SIG-M5 treated with dmso at 0.1 percent for 504 hours (cell line): Measurements from ENCODE around the gene SOHLH1.
A peak's percentile ranks its signal among the peaks of the same experiment; 100 is the strongest.

Source experiments
- DNase-seq: peaks from one replicate; lab custom pipeline; 2025; ENCODE audit not compliant: unreplicated experiment; lab: John Stamatoyannopoulos, UW

SOHLH1 gene

DNA sequence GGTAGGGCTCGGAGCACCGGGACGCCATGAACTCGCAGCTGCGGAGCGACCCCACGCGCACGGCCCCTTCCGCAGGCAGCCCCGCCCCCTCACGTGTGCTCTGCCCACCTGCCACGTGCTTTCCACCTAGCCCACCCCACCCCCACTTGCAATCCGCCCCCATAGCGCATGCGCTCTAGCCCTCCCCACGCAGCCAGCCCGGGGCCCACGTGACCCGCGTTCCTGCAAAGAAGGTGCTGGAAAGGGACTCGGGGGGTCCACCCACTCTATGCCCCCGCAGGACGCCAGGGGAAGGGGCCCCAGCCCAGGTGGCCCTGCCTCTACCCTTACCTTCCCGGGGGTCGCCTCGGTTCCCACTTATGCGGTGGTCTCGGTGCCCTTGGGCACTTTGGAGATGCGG is at the start of gene SOHLH1:
TSS of gene SOHLH1 (minus strand) at position 42 of the 400 bp plus-strand sequence. CDS start at position 28, 14 bp downstream.
- no peak for DNase-seq

- DNase-seq, result no peak
Observed at GRCh38 chr9:135748676-135749075, 49.4 kb upstream of the SOHLH1 start.

DNA sequence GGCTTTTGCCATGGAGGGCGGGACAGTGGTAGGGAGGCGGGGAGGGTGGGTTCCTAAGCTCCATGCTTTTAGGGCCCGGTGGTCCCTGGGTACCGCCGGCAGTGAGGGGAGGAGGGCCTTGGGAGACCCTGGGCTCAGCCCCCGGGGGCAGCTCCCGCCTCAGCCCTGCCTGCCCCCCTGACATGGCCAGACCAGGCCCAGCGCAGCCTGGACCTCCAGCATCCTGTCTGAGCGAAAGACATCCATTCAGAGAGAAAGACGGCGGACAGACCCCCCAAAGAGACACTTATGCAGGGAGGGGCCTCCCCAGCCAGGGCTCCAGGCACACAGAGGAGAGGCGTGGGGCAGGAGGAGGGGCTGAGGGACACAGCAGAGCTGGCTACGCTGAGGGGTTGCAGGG is 48.0 kb upstream of the SOHLH1 start:
- DNase-seq, result no peak

- no peak for DNase-seq
Observed at GRCh38 chr9:135746565-135746964, 47.3 kb upstream of the SOHLH1 start.

GRCh38 chr9:135745686-135746324 is 46.5 kb upstream of the SOHLH1 start:
- DNase-seq, result no peak

GRCh38 chr9:135745189-135745588 is 45.9 kb upstream of the SOHLH1 start:
- DNase-seq, result no peak

DNA sequence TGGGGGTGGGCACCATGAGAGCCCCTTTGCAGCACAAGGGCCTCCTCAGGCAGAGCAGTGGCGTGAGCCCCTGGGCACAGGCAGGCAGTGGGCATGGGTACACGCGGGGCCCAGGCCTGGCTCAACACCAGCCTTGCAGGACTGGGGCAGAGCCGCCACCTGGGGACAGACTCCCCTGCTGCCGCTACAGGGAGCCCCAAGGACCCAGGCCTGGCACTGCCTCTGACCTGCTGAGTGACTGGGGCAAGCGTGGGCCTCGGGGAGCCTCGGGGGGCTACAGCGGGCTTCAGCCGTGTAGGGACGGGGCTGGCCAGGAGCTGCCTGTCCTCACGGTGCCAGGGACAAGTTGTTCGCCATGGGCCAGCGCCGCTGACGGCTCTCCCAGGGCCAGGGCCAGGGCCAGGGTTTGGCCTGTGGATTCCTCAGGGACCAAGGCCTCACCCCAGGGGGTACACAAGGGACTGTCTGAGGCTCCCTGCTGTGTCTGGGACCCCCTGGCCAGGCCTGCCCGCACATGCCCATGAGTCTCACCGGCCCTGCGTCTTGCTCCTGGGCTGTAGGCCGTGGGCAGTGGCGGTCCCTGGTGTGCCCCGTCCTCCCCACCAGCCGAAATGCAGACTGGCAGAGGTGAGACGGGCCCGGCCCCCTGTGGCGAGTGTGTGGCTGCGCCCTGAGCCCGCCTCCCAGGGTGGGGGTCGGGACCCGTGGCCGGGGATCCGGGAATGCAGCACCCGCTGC is 45.2 kb upstream of the SOHLH1 start:
- DNase-seq, result no peak

DNA sequence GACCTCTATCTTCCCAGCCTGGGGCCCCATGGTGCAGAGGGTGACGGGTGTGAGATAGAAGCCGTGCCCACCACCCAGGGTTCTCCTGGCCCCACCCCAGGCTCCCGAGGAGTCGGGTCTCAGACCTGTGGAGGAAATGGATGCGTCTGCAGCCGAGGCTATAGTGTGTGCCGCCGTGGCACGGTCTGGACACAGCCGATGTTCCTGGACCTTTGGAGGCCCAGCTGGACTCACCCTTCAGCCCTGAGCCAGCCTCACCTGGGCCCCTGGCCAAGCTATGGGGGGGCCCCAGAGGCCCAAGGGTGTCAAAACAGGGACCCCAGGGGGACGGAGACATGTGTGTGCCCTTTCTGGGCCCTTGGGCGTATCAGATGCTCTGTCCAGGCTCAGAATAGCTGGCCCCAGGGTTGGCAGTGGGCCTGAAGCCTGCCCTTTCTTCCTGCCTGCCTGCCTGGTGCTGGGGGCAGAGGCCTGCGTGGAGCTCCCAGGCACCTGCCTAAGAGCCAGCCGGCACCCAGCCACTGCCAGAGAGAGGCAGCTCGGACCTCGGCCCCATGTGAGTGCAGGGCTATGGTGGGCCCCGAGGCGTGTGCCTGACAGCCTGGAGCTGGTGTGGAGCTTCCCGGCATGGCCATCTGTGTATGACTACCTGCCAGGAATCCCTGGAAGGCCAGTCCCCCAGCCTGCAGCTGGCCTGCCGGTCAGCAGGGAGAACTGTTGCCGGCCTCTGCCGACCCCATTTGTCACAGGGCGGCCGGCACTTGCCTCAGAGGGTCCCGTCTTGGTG is 44.5 kb upstream of the SOHLH1 start:
- no peak for DNase-seq

DNA sequence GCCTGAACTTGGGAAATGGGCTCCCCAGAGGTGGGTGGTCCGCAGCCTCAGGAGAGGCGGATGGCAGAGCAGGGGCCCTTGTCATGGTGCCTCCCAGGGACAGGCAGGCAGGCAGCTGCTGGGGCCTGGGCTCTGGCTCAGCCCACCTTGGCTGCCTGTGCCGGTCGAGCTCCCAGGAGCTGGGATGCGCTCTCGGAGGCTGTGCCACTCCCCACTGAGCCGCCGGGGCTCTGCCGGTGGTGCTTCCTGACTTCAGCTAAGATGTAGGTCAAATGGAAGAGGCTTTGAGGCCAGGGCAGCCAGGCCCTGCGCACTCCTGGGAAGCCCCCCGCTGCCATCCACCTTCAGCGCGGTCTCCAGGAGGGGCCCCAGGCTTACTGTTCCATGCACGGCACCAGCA is 43.7 kb upstream of the SOHLH1 start:
- no peak for DNase-seq

GRCh38 chr9:135741276-135742219 is 42.3 kb upstream of the SOHLH1 start:
- DNase-seq, result no peak

DNA sequence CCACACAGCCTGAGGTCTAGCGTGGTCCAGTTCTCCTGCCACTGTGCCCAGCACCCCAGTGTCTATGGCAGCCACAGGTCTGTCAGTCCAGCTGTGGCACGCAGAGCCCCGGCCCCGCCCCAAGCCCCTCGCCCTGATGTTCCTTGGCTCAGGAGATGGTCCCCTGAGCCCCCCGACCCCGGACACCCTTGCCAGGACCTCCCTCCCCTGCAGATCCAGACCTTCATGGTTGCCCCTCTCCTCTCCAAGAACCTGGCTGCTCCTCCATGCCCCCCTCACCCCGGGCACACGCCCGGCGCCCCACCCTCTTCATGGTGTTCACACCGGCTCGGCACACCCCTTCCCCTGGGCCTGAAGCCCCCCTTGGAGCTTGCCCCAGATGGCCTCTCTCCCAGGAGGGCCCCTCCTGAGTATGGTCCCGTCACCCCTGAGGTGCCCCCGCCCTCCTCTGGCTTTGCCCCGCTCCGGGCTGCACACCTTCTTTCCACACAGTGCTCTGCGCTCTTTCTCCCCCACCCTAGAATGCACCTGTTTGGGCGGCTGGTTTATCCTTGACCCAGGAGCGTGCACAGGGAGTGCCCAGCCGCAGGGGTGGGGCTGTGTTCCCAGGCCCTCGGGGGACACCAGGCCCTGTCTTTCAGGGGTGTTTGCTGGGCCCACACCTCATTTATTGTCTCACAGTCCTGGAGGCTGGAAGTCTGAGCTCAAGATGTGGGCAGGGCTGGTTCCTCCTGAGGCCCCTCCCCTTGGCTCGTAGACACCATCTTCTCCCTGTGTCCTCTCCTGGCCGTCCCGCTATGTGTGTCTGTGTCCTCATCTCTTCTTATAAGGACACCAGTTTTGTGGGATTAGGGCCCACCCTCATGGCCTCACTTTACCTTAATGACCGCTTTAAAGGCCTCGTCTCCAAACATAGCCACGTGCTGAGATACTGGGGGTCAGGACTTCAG is 40.3 kb upstream of the SOHLH1 start:
- peak; percentile 3 for DNase-seq

- no peak for DNase-seq
Observed at GRCh38 chr9:135737840-135738521, 38.7 kb upstream of the SOHLH1 start.

DNA sequence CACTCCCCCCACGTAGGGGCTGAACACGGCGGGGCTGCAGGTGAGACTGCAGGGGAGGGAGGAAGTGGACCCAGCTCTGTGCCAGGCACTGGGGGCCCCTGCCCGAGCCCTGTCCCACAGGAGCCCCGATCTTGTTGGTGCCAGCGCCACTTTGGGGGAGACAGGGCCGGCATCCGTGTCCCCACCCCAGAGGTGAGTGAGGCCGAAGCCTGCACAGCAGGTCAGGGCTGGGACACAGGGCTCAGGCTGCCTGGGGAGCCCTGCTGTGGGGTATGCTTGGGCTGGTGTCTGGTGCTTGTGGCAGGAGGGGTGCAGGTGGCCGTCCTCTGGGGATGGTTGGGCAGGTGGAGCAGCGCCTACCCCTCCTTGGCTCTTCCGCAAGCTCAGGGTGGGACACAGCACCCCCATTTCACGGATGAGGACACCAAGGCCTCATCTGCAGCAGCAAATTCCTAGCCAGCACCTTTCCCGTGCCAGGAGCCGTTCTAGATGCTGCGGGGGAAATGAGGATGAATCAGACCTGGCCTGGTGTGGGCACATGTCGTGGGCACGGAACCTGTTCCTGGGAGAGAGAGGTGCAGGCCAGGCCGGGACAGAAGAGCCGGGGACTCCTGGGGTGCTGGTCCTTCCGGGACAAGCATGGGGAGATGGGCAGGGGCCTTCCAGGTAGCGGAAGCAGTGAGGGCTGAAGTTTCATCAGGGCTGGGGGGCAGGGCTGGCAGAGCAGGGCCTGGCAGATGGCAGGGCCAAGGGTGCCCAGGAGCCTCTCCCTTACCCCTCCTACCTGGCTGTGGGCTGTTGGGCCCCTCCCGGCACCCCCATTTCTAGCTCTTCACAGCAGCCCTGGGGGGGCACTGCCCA is 37.9 kb upstream of the SOHLH1 start:
- no peak for DNase-seq

GRCh38 chr9:135736272-135736978 is 37.1 kb upstream of the SOHLH1 start:
- DNase-seq, result no peak

DNA sequence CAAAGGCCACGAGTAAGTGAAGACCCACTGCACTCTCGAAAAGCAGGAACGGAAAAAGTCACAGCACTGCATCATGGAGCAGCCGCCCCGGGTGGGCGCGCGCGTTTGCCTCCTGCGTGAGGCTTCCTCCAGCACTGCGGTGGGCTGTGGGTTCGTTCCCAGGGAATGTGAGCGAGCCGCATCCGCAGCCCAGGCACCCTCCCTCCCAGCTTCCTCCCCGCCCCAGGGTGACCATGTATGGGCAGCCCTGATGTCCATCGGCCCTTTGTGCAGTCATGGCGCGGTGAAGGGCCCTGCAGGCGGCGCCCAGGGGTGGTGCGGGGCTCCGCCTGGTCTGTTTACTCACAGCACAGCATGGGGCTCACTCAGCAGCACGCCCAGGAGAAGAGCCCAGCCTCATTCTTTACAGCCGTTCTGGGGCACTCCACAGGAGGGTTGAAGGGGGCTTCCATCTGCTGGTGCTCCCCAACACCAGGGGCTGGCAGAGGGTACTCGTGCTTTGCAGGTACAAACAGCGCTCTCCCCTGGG is 35.4 kb upstream of the SOHLH1 start:
- DNase-seq, result no peak

DNA sequence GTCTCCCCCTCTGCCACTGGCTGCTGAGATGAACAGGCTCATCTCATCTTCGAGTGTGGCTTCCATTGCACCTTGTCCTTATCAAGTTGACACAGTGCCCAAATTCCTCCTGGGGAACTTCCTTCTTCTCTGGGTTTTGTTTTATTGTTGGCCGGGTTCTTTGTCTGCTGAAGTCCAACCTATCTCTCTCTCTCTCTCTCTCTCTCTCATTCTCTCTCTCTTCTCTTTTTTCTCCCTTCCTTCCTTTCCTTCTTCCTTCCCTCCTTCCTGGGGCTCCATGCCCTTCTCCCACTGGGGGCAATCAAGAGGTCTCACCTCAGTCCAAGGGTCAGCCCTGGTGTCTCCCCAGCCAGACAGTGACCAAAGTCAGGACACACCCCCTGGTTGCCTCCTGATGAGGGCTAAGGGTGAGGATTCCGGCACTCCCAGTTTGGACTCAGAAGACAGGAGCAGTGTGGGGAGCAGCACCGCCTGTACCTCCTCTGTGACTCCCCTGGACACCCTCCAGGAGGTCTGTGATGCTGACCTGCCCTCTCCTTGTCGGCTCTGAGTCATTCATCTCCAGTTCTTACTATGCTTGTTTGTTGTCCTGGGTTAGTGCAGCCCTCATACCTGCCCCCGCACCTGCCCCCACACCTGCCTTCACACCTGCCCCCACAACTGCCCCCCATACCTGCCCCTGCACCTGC is 33.4 kb upstream of the SOHLH1 start:
- no peak for DNase-seq

DNA sequence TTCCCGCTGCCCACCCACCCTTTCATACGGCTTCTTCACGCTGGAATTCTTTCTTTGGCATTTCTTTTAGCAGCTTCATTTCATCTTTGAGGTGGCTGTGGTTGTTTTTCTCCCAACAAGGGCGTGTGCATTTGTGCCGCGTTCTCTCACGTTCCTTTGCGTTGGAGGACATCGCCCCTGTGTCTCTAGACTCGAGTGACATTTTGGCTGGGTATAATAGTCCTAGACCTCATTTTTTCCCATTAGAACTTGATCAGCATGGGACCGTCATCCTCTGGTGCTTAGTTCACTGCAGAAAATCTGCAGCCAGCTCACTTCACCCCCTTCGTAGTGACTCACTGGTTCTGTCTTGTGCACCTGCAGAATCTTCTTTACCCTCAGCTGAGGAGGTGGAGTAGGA is 32.2 kb upstream of the SOHLH1 start:
- DNase-seq, result no peak
